Mucosa of rectum (tissue), 2 donors: ENCODE measurements around the gene SSNA1.

Experiments
- H3K27ac ChIP-seq, 2 donors: one replicate each; pipeline ENCODE4 v1.7.0; 2013; ENCODE audit warnings: inconsistent platforms in 2 of 2, low read depth in 2 of 2, low read length in 2 of 2
- H3K27me3 ChIP-seq, 2 donors: one replicate each; pipeline ENCODE4 v1.7.0; 2013; ENCODE audit warnings: low read length in 2 of 2; ENCODE audit not compliant: control insufficient read depth in 2 of 2, insufficient read depth in 2 of 2
- H3K36me3 ChIP-seq, 2 donors: one replicate each; pipeline ENCODE4 v1.7.0; 2013; ENCODE audit warnings: low read length in 2 of 2; ENCODE audit not compliant: control insufficient read depth in 2 of 2, insufficient read depth in 2 of 2
- H3K4me1 ChIP-seq, 2 donors: one replicate each; pipeline ENCODE4 v1.7.0; 2013; ENCODE audit warnings: low read length in 2 of 2, mild to moderate bottlenecking in 1 of 2; ENCODE audit not compliant: control insufficient read depth in 2 of 2, insufficient read depth in 2 of 2
- H3K4me3 ChIP-seq, 2 donors: one replicate each; pipeline ENCODE4 v1.7.0; 2013; ENCODE audit warnings: low read length in 2 of 2
- H3K9ac ChIP-seq, 2 donors: one replicate each; pipeline ENCODE4 v1.7.0; 2013; ENCODE audit warnings: low read length in 2 of 2, low read depth in 1 of 2, mild to moderate bottlenecking in 1 of 2
- H3K9me3 ChIP-seq, 2 donors: one replicate each; pipeline ENCODE4 v1.7.0; 2013; ENCODE audit warnings: low read length in 2 of 2; ENCODE audit not compliant: control insufficient read depth in 2 of 2
- donor health status: healthy.
- donor health status: Normal muscosa, but diverticular disease.

SSNA1 gene

DNA sequence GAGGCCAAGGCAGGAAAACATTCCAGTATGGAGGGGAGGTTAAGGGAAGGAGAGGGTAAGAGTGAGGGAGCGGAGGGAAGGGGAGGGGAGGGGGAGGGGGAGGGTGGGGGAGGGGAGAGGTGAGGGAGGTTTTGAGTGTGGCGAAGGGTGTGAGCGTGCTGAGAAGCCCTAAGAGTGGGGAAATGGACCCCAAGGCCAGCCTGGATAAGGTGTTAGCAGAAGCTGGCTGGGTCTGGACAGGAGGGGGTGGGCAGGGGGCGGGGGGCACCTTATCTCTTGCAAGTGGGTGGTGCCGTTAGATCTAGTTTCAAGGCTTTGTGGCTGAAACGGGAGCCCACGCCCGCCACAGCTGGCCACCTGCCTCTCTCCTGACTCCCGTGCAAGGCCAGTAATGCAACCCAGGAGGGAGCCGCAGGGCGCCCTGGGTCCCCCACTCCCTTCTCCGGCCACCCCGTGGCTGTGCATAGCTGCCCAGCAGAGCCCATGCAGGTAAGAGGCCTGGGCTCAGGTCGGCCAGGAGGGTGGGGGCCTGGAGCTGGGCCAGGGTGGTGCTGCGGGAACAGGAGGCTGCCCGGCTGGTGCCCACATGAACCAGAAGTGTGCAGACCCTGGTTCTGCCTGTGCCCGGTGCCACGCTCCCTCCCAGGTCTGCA is 39.5 kb downstream of the SSNA1 start:
- Histone ChIP-seq H3K9me3 (no peaks in the 10 kb centered on the region), H3K27ac (no peak overlapping the region), H3K36me3 (no peaks in the 10 kb centered on the region), H3K4me1 (peaks cover 27 to 47% of the 10 kb centered on the region in 2 donors), H3K4me3 (no peak overlapping the region), H3K27me3 (peaks cover 6 to 33% of the 10 kb centered on the region in 2 donors), H3K9ac (no peak overlapping the region)

DNA sequence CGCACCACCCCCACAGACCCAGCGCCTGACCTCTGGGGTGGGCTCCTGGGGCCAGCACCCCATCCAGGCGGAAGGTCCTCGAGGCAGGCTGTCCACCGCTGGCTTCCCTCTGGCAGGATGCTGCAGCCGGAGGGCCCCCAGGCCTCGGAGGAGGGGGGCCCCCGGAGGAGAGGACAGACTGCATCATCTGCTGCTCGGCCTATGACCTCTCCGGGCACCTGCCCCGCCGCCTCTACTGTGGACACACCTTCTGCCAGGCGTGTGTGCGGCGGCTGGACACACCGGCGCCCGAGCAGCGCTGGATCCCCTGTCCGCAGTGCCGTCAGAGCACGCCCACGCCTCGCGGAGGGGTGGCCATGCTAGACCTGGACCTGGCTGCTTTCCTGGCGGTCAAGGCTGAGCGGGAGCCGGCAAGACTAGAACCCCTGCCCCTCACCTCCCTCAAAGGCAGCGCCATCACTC is 40.1 kb downstream of the SSNA1 start:
- no peak overlapping the region for H3K27ac ChIP-seq
- peaks cover 25 to 46% of the 10 kb centered on the region in 2 donors for H3K4me1 ChIP-seq
- H3K9me3 ChIP-seq: no peaks in the 10 kb centered on the region
- peaks cover 10 to 37% of the 10 kb centered on the region in 2 donors for H3K27me3 ChIP-seq
- H3K9ac ChIP-seq: no peak overlapping the region
- H3K4me3 ChIP-seq: no peak overlapping the region
- no peaks in the 10 kb centered on the region for H3K36me3 ChIP-seq

DNA sequence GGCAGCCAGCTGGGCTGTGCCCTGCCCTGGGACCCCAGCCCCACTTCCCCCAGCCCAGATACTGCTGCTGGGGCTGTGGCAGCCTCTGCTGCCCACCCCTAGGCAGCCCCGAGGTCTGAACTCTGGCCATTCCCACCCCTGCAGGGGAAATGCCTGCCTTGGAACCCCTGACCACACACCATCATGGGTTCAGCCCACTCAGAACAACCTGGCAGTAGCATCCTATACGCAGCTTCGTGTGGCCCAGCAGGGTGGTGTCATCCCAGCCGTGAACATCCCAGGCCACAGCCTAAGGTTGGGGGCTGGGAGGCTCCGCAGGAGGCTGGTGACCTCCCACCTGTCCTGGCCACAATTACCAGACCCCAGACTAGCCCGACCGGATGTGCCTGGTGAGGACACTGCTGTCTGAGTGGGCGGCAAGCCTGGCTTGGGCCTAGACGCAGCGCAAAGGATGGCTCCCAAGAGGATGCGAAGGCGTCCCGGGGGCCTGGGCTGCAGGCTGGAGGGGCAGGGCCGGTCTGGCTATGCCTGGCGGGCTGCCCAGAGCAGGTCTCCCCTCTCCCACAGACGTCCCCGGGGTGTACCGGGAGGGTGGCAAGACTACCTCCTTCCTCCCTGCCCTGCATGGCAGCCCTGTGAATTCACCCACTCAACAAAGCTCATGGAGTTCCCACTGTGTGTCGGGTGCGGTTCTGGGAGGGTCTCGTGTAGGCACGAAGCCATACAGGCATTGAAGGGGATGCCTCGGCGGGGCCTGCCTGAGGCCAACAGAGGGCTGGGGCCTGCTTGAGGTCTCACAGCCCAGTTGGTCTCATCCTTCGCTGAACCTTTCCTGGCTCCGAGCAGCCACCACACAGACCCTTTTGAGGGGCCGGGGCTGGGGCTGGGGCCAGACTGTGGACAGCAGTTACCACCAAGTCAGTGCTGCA is 40.8 kb downstream of the SSNA1 start:
- peaks cover 10 to 39% of the 10 kb centered on the region in 2 donors for H3K27me3 ChIP-seq
- H3K9me3 ChIP-seq: no peaks in the 10 kb centered on the region
- no peak overlapping the region for H3K27ac ChIP-seq
- no peaks in the 10 kb centered on the region for H3K36me3 ChIP-seq
- H3K4me3 ChIP-seq: no peak overlapping the region
- H3K4me1 ChIP-seq: peaks cover 22 to 39% of the 10 kb centered on the region in 2 donors
- H3K9ac ChIP-seq: no peak overlapping the region

DNA sequence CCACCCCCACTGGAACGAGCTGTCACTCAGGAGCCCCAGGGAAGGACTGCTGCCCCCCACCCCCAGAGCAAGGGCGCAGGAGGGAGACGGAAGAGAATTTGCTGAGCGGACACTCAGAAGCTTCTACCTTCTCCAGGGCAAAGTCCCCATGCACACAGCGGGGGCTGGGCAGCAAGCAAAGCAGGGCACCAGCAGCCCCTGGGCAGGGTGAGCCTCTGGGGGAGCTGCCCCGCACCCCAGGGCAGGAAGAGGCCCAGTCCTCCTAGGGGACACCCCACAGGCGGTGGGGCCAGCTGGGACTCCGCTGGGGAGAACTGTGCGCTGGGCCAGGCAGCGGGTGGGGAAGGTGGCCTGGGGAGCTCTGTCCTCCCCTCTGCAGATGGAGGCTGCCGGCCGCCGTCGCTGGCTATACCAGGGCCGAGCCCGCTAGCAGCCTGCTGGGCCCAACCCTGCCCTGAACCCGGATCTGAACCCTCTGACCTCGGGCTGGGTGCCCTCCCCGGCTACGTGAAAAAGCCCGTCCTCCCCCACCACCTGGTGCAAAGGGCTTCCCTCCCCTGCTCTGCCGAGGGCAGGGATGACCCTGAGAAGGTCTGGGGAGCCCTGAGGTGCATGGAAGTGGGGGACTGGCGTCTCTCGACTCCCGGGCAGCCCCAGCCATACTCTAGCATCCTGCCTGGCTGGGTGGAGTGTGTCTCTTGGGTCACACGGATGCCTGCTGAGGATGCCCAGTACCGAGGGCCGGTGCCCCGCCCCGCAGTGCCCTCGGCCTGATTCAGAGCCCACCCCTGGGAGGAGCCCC is 41.6 kb downstream of the SSNA1 start:
- Histone ChIP-seq H3K36me3 (no peaks in the 10 kb centered on the region), H3K9ac (peak overlapping the region in 1 of 2 donors; percentile 33), H3K9me3 (no peaks in the 10 kb centered on the region), H3K27me3 (peaks cover 17 to 46% of the 10 kb centered on the region in 2 donors), H3K4me1 (peaks cover 22 to 39% of the 10 kb centered on the region in 2 donors), H3K4me3 (no peak overlapping the region), H3K27ac (no peak overlapping the region)

DNA sequence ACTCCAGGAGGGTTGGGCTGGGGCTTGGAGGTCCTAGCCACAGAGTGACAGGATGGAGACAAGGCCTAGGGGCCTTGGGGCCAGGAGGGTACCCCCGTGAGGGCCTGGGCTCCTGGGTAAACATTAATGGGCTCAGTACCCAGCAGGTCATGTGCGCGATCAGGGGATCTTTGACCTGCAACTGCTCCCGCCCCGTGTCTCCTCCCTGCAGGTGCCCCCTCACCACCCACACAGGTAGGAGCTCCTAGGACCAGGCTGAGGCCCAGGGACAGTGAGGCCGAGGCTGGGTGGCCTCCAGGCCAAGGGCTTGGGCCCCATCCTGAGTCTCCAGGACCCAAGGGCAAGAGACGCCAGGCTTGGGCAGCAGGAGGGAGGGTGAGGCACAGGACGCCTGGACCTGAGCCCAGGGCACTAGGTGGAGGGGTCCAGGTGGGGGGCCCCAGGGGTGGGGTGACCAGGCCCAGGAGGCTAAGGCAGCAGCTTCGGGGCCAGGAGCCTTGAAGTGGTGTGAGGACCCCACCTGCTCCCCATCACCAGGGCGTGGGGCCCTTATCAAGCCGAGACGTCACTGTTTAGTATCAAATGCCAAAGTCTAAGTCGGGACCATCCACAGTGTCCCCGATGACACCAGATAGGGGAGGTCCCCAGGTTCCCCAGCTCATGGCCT is 42.4 kb downstream of the SSNA1 start, which contains the start of gene SLC34A3:
TSS of gene SLC34A3 (plus strand) at position 197 of the 667 bp plus-strand sequence. CDS start 802 bp downstream, outside the sequence.
- no peak within 1 kb of the TSS for H3K27ac ChIP-seq
- H3K4me1 ChIP-seq: peaks cover 22 to 39% of the 10 kb centered on the region in 2 donors
- H3K9ac ChIP-seq: peak within 1 kb of the TSS in 1 of 2 donors; percentile 33
- no peak within 1 kb of the TSS for H3K4me3 ChIP-seq
- no peaks in the 10 kb centered on the region for H3K36me3 ChIP-seq
- H3K27me3 ChIP-seq: peaks cover 17 to 46% of the 10 kb centered on the region in 2 donors
- H3K9me3 ChIP-seq: no peaks in the 10 kb centered on the region

DNA sequence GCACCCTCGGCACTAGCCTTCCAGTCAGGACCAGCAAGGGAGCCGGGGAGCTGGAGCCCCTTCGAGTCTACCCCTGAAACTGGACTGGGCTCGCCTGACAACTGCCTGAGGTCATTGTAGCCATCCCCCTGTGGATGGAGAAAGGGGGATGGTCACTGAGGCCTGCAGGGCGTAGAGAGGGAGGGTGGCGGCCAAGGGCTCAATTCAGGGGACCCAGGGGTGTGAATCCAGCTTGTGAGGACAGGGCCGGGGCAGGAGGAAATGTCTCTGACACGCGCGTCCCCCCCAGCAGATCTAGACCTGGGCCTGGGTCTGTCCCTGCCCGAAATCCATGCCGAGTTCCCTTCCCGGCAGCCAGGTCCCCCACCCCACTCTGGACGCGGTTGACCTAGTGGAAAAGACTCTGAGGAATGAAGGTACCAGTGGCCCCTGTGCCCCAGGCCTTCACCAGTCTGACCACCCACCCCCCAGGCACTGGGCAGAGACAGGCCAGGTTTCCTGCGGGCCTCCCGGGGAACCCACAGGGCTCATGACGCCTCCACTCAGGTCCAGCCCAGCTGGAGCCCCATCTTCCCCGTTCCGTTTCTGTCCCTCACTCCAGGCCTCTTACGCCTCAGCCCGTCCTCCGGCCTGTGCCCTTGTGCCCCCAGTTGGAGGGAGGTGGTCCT is 43.0 kb downstream of the SSNA1 start:
- no peaks in the 10 kb centered on the region for H3K9me3 ChIP-seq
- peaks cover 17 to 46% of the 10 kb centered on the region in 2 donors for H3K27me3 ChIP-seq
- H3K9ac ChIP-seq: no peak overlapping the region
- no peak overlapping the region for H3K4me3 ChIP-seq
- H3K36me3 ChIP-seq: no peaks in the 10 kb centered on the region
- peaks cover 23 to 36% of the 10 kb centered on the region in 2 donors for H3K4me1 ChIP-seq
- no peak overlapping the region for H3K27ac ChIP-seq

DNA sequence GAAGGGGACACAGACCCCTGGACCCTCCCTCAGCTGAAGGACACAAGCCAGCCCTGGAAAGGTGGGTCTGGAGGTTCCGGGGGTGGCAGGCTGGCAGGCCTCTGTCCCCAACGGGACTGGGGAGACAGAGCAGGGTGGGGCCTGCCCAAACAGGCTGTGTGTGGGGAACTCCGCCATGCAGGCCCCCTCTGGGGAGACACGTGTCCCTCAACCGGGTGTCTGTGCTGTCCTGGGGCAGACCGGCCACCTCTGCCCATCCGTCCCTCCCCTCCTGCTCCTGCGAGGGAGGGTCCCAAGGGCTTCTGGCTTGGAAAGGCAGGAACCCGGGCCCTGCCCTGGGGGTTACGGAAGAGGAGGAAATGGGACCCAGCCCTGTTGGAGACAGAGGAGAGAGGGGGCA is 43.6 kb downstream of the SSNA1 start:
- peaks cover 17 to 46% of the 10 kb centered on the region in 2 donors for H3K27me3 ChIP-seq

DNA sequence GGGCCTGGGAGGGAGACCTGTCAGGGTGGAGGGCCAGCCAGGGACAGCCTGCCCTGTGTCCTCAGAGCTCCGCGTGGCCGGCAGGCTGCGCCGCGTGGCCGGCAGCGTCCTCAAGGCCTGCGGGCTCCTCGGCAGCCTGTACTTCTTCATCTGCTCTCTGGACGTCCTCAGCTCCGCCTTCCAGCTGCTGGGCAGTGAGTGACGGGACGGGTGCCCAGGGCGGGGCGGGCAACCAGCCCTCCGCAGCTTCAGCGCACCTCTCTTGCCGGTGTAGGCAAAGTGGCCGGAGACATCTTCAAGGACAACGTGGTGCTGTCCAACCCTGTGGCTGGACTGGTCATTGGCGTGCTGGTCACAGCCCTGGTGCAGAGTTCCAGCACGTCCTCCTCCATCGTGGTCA is 44.0 kb downstream of the SSNA1 start:
- H3K9me3 ChIP-seq: no peaks in the 10 kb centered on the region
- no peak overlapping the region for H3K4me3 ChIP-seq
- H3K36me3 ChIP-seq: no peaks in the 10 kb centered on the region
- no peak overlapping the region for H3K27ac ChIP-seq
- H3K27me3 ChIP-seq: peaks cover 17 to 46% of the 10 kb centered on the region in 2 donors
- peak overlapping the region in 1 of 2 donors; percentile 47 for H3K9ac ChIP-seq
- peaks cover 25 to 36% of the 10 kb centered on the region in 2 donors for H3K4me1 ChIP-seq

More for the DNA sequence above, 43.6 kb downstream of the SSNA1 start:
- Histone ChIP-seq H3K9ac (peak overlapping the region in 1 of 2 donors; percentile 47), H3K4me3 (no peak overlapping the region), H3K27ac (no peak overlapping the region), H3K4me1 (peaks cover 25 to 36% of the 10 kb centered on the region in 2 donors), H3K9me3 (no peaks in the 10 kb centered on the region), H3K36me3 (no peaks in the 10 kb centered on the region)
